Measurements from ENCODE around the gene PRELP.

DNA sequence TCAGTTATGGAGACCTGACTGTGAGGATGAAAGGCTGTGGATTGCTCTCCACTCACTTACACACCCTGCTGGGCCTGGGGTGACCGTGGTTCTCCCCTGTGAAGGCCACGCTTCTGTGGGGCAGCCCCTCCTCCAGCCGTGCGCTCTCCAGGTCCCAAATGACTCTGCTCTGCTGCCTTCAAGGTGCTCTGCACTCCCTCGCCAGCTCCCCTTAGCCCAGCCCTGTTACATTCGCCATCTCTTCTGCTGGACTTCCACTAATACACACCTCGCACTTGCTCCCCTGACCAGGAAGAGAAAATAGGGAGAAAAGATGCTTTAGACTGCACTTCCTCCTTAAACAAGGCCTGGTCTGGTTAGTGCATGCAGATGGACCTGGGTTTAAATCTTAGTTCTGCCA lies 42.9 kb downstream of the PRELP start:
- TF ChIP-seq EZH2 (IDR thresholded peaks at IDR 0.05; ENCODE audit: borderline replicate concordance, low read length): no peak
- TF ChIP-seq, protein P1, sequence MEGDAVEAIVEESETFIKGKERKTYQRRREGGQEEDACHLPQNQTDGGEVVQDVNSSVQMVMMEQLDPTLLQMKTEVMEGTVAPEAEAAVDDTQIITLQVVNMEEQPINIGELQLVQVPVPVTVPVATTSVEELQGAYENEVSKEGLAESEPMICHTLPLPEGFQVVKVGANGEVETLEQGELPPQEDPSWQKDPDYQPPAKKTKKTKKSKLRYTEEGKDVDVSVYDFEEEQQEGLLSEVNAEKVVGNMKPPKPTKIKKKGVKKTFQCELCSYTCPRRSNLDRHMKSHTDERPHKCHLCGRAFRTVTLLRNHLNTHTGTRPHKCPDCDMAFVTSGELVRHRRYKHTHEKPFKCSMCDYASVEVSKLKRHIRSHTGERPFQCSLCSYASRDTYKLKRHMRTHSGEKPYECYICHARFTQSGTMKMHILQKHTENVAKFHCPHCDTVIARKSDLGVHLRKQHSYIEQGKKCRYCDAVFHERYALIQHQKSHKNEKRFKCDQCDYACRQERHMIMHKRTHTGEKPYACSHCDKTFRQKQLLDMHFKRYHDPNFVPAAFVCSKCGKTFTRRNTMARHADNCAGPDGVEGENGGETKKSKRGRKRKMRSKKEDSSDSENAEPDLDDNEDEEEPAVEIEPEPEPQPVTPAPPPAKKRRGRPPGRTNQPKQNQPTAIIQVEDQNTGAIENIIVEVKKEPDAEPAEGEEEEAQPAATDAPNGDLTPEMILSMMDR (conservative IDR thresholded peaks at IDR 0.05 in 1 of 2, IDR thresholded peaks at IDR 0.05 in 1 of 2; ENCODE audit: extremely low read depth in 1 of 2, insufficient read depth in 1 of 2, low read depth in 1 of 2, low read length in 2 of 2): no peak
